HG02981 (cell line): Measurements from ENCODE around the gene LSM3.

Experiments
- ATAC-seq: cut with Tn5 transposase; IDR thresholded peaks from one replicate; pipeline ENCODE4 v1.9.1; 2021; ENCODE audit warnings: mild to moderate bottlenecking, moderate library complexity; ENCODE audit not compliant: unreplicated experiment

LSM3 gene

DNA sequence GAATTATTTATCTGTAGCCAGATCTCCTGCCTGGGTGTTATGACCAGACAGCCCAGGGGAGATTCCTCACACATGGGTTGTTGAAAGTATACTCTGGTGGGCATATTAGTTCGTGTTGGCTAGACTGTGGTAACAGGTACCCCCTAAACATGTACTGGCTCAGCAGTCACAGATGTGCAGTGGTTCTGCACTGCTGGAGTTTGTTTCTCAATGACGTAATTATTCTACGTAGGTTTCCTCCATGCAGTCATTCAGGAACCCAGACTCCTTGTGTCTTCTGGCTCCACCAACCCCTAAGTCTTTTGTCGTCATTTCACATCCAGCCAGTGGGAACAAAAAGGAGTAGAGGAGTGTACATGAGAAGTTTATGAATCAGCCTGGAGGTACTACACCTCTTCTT lies 16.2 kb downstream of the LSM3 start:
- ATAC-seq, result no peak

DNA sequence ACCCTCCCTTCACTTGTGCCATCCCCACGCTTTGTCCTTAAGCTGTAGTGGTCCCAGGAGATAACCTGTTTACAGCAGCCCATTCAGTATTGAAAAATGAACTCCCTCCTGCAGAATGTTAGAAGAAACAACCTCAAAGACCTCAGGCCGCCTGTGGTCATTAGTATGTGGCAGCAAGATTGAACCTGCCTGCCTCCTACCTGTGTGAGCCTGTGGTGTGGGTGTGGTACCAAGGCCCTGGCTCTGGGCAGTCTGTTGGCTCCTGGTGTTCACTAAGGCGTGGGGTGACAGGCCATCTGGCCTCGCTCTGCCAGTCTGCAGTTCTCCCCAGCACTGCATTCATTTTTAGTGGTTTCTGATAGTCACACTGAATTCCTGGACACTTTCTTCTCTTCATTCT lies 21.0 kb downstream of the LSM3 start:
- no peak for ATAC-seq

DNA sequence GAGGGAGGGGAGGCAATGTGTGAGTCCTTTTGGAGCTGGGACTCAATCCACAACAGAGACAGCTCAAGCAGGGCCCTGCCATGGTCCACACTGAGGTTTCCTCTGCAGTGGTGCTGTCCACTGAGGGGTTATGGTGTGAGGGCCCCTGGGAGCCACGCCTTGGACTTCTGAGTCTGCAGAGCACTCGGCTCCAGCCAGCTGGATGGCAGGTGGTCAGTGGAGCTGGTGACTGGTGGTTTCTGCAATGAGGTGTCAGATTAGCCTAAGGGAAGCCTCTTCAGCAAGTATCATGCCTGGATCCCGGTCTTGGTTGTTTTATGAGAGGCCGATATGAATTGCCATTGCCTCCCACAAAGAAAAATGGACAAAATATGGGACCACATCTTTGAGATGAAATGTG lies 21.7 kb downstream of the LSM3 start:
- ATAC-seq, result no peak

DNA sequence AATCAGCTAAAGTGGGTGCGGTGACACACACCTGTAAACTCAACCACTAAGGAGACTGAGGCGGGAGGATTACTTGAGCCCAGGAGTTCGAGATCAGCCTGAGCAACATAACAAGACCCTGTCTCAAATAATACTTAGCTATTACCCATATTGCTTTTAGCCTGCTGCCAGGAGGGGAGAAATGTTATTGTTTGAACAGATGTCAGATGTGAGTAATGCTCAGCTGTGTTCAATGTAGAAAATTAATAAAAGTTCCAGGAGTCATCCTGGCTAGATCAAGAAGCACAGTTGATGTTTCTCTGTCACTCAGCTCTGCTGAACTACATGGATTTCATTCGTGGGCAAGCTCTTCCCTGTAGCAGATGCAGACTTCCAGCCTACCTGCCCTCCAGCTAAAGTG lies 22.2 kb downstream of the LSM3 start:
- ATAC-seq, result no peak

DNA sequence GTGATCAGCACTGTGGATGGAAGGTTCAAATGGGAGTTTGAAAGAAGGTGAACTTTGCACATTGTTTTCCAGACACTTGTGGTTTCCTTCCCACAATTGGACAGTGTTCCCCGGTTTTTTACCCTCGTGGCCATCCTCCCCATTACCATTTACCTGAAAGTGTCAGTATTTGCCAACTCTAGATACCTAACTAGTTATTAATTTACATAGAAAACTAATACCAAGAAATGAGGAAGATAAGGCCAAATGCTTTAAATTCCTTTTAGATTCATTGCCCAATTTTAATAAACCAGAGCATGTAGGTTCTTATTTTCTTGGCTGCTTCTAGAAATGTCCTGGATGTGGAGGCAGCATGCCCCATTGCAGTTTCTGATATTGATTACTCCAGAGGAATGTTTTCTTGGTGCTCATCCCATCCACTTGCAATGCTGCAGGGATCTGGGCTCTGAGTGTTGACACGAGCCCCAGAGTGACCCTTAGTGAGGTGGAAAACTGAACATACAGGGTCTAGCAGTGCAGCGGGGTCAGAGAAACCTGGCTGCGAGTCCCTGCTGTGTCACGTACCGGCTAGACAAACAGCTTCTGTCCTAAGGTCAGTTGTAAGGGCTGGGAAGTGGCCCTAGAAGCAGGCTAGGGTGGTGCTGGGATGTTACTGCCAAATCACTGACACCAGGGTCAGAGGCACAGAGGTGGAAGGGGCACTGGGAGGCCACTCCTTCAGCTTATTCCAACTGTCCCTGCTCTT lies 23.5 kb downstream of the LSM3 start:
- no peak for ATAC-seq

DNA sequence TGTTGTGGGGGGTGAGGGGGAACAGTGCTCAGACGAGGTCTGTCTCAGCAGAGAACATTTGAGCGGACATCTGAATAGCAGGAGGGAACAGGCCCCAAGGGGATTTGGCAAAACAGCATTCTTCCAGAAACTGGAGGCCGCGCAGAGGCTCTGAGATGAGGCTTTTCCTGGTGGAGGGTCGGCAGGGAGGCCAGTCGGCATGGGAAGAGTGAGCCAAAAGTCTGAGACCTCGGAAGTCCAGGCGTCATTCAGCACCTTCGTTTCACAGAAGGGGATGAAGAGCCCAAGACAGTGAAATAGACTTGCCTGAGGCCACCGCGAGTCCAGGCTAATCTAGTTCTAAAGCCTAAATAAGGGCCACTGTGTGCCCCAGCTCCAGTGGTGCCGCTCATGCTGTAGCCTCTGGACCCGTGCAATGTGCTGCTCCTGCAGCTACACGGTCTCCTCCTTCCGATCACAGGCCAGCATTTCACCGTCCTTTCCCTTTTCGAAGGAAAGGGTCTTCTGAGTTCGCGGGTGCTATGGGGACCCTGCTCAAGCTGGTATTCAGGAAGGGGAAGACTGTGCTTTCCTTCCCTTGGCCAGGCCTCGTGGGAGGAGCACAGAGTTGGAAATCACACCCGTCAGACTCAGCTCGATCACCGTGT lies 24.4 kb downstream of the LSM3 start:
- no peak for ATAC-seq

DNA sequence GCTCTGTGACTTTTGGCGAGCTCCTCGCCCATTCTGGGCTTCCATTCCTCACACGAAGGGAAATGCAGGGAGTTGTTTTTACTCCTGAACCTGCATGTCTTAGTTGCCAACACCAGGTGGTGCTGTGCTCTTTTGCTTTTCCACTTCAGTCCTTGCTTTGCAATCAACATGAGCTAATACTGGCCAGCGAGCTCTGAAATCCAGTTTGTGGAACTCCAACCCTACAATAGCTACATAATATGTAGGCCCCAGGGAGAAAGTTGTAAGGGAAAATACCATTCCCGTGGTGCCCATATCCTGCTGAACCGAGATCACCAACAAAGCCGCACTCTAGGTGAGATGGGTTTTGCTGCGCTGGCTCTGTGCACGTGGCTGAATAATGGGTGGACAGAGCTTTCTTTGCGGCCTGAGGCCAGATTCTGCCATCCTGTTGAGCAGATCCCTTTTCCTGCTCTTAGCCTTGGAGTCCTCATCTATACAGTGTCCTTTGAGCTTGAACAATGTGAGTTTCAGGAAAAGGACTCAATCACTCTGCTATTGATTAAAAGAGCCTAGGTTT lies 25.0 kb downstream of the LSM3 start:
- no peak for ATAC-seq

DNA sequence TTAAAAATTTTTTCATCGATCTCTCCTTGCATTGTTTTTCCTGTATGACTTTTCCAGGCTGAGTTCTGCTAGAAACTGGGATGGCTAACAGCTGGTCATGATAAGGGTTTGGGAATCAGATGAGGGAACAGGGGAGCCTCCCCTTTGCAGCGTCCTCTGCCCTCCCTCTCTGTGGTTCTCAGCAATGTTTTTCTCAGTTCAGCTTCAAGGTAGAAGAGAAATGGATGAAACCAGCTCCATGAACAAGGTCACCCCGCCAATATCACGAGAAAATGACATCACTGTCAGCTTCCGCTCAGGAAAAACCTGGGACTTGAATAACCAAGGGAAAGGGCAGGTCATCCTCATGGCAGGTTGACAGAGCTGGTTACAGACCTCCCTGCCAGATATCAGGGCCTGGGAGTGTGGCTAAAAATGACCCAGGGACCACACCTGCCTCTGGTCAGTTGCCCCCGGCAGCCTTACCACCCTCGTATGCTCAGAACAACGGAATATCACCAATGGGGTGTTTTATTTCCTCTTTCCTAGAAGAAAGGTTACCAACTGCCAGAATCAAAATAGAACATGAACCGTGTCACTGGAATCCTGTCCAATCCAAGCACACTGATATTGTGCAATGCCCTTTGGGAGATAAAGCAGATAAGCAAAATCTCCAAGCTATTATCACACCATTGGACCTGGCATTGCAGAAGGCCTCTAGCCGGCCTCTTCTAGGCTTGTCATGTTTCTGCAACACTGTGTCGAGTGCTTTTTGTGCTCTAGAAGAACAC lies 26.1 kb downstream of the LSM3 start:
- no peak for ATAC-seq

DNA sequence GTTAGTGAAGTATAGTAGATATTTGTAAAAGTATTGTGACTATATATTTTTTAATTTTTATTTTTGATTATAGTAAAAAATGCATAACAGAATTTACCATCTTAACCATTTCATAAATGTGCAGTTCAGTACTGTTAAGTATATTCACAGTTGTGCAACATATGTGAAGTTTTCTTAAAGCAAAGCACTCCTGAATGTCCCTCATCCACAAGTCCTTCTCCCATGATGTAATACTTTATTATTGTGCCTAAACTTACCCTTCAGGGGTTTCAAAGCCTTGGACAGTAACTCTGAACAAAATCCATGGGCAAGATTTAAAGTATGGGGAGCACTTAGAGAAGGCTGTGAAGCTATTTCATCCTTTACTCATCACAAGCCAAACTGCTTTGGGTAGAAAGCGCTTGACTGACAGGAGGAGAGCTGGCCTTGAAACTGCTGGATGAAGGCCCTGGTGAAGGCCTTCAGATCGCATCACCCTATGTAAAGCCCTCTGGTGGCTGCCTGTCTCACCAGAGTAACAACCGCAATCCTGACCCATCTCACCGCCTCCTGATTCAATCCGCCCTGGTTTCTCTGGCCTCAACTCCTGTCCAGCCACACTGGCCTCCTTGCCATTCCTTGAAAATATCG lies 28.0 kb downstream of the LSM3 start:
- no peak for ATAC-seq

DNA sequence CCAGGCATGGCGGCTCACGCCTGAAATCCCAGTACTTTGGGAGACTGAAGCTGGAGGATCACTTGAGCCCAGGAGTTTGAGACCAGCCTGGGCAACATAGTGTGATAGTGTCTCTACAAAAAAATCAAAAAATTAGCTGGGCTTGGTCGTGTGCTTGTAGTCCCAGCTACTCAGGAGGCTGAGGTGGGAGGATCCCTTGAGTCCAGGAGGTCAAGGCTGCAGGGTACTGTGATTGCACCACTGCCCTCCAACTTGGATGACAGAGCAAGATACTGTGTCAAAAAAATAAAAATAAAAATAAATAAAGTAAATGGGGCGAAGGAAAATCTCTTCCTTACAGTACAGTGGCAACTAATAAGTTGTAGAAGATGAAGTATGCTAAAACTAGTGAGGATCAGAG lies 29.6 kb downstream of the LSM3 start:
- ATAC-seq, result no peak

DNA sequence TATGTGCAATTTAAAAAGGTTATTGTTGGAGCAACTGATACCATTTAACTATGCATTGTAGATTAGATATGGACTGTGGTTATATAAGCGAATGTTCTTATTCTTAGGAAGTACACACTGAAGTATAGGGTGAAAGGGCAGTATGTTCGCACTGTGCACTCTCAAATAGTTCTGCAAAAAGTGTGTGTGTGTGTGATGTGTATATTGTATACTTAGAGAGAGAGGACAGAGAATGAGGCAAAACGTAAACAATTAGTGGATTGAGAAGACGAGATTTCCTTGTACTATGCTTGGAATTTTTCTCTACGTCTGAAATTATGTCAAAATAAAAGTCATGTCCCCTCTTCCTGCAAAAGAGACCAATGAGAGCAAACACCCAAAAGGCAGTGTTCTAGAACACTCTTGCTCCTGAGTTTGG lies 30.4 kb downstream of the LSM3 start:
- no peak for ATAC-seq

DNA sequence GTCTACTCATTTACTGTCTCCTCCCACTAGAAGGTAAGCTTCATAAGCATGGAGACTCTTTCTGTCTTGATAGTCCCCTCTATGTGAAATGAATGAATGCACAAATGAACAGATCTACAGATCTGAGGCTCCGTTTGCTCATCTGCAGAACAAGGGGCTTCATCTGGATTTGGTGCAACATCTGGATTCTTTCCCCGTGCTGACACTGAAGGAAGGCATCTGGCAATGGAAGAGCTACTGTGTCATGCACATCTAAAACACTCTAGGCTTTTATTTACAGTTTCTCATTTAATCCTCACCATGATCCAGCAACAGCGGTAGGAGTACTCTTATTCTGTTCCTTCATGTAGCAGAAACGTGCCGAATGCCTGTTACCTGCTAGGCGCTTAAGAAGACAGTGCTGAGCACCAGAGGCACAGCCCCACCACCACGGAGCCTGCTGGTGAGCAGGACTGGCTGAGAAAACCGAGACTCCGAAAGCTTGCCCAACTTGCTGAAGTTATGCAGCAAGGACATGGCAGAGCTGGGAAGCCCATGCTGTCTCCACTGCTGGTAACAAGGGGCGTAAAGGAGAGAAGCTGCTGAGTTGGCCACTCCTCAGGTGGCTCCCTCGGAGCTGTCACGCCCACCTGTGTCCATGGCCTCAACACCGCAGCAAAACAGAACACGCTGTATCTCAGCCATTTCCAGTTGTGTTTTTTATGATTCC lies 31.1 kb downstream of the LSM3 start:
- no peak for ATAC-seq

DNA sequence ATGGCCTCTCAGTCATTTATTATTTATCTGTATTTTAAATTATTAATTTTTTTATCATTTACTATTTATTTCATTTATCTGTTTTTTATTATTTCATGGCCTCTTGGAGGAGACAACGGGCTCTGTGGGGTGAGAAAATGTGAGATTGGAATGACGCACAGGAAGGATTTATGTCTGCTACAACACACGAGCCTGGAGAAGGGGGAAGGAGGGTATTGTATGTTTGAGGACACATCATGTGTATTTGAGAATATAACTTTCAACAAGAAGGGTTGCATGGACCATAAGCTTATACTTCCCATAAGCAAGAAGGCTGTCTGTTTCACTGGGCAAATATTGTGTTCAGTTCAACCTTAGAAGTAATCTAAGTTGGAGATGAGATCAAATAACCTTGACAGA lies 31.7 kb downstream of the LSM3 start:
- no peak for ATAC-seq

DNA sequence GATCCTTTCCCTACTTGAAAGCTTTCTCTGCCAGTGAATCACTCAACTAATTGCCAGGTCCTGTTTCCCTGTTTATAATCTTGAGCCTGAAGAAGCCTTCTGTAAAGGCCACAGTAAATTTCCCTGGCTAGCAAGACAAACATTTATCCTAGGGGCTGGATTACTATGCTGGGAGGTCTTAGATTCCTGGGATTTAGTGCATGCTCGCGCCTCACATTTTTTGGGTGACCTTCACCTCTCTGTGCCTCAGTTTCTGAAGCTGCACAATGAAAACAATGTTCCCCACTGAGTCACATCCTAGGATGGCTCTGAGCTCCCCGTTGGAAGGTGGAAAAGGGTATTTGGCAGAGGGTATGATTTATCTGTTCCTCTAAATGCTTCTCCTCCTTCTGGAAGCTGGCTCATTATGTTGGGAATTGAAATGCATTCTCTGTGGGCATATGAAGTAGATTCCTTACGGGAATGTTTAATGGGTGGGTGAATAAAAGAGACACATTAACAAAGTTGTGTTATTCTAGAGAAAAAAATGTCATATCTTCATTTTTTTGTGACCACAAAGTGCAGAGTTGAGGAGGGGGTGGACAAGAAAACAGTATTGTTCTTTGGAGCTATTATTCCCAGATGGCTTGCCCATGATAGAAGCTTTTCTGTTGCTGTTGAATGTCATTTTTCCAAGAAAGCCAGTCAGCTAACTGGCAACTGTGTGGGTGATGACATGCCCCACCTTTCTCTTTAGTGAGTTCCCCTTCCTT lies 32.4 kb downstream of the LSM3 start:
- ATAC-seq, result no peak

DNA sequence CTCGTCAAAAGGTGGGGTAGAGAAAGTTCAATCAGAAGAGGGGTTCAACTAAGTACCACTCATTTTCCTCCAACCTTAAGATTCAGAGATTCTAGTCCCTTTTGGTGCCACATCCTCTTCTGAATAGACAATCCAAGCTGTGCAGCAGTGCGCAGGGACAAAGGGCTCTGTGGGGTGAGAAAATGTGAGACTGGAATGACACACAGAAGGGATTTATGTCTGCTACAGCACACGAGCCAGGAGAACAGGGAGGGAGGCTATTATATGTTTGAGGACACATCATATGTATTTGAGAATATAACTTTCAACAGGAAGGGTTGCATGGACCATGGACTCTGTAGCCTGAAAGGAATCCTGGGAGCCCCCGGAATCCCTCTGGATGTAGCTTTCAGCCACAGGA lies 33.0 kb downstream of the LSM3 start:
- ATAC-seq, result no peak

DNA sequence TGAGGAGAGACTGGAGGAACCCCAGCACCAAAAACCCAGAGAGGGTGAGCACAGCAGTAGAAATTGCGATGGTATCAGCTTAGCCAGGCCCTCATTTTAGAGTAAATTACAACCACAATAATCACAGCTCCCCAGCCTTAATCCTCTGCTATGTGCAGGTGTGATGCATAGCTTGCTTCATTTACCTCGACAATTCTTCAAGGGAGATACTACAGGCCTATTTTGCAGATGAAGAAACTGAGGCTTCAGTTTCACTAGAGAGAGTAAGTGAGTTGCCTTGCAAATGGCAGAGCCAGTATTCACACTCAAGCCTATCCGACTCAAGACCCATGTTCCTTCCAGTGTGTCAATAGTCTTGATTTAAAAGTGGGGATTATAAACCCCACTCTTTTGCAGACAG lies 33.4 kb downstream of the LSM3 start:
- no peak for ATAC-seq

DNA sequence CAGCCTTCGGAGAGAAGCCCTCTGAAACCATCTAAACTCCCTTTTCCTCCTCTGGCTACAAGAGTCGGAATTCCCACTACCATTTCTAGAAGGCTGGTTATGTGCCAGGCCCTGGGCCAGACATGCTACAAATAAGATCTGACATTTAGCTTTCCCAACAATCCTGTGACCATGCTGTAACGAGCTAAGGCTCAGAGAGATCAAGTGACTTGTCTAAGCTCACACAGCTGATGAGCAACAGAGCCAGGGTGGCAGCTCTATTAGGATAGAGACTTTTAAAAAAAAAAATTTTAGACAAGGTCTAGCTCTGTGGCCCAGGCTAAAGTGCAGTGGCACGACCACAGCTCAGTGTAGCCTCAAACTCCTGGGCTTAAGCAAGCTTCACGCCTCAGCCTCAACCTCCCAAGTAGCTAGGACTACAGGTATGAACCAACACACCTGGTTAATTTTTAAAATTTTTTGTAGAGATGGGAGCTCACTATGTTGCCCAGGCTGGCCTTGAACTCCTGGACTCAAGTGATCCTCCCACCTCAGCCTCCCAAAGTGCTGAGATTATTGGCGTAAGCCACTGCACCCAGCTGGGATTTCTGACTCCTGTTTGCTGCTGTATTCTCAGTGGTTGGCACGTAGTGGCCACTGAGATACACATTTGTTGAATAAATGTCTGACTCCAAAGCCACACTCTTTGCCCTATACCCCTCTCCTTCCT lies 34.6 kb downstream of the LSM3 start:
- no peak for ATAC-seq

DNA sequence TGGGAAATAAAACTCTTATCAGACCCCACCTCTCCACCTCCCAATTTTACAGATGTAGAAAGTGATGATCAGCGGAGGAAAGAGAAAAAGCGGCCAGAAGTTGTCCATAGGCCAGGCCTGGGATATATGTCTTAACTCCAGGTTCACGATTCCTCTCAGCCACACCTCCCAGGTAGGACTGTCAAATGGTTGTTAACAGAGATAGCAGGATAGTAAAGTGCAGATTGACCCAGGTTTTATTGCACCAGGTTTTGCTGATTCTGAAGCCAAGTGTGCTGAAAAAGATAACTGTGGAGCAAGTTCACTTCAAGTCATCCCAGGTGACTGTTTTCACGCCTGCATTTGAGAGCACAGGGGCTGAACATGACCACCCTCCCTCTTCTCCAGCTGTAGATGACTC lies 36.1 kb downstream of the LSM3 start:
- no peak for ATAC-seq

DNA sequence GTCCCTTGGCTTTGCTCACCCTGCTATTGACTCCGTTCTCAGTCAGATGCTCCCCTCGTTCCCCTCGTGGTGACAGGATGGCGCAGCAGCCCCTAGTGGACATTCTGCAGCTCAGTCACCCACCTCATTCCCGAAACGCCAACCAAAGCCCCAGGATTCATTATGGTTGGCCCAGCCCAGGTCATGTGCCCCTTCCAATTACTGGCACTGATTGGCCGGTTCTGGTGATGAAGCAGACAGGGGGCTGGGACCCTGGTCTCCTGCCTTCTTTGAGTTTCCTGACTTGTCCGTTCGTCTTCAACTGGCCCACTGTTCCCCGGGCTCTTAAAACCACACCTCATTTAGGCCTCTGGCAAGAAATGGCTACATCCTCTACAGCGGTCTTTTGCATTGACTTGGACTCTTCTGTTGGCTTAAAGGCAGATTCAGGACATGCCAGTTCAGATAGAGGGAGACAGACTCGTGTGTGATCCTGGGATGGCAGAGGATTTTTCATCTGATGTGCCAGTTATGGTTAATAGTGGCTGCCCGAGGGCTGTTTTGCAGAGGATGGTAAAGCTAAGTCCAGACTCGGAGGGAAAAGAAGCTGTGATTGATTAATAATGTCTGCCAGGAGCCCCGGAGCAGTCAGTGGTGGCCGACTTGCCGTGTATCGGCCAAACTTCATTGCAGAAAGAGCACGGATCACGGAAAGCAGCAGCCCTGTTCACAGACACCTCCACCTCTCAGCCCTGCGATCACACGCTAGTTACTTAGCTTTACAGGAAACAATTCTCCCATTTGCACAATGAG lies 37.8 kb downstream of the LSM3 start:
- no peak for ATAC-seq
